Measurements from ENCODE around the gene ANKS4B. TPM values are rescaled to one million over a fixed set of nuclear protein-coding genes. Genes with fewer than 3 reads are reported as not detected.

Gene ANKS4B
- total RNA-seq, 2 donors from 2014 or later: not detected

DNA sequence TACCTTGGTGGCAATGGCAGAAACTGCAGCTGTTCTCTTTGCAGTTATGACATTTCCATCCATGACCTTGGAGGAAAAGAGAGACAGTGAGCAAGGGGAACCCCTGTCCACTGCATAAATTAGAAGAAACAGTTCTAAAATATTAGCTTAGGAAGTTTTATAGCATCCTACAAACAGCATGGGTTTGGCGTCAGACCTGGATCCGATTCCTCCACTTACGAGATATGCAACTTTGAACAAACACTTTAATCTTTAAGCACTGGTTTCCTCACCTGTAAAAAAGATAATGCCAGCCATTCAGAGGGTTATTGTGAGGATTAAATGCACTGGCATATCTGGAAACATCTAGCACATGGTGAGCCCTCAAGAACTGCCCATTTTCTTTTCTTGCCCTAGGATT is 42.0 kb downstream of the ANKS4B start:
- no peaks in the 10 kb centered on the region for H3K36me3 ChIP-seq
- ATAC-seq (ENCODE audit: insufficient number of reproducible peaks, low FRiP score, low read depth) (no peak), DNase-seq (ENCODE audit: low spot score) (no peak)
- no peak overlapping the region for H3K4me3 ChIP-seq
- no peaks in the 10 kb centered on the region for H3K9me3 ChIP-seq
- H3K27me3 ChIP-seq (replicated peaks; ENCODE audit: insufficient read depth): no peaks in the 10 kb centered on the region
- H3K4me1 ChIP-seq (ENCODE audit: control insufficient read depth in 1 of 2, low read depth in 2 of 2): peaks cover 3 to 5% of the 10 kb centered on the region in 2 donors
- H3K27ac ChIP-seq: no peak overlapping the region
- no peak for TF ChIP-seq CTCF (IDR thresholded peaks at IDR 0.05)

- no peak for TF ChIP-seq CTCF (IDR thresholded peaks at IDR 0.05)
- H3K9me3 ChIP-seq: no peaks in the 10 kb centered on the region
- no peak overlapping the region for H3K27ac ChIP-seq
- H3K4me1 ChIP-seq (ENCODE audit: control insufficient read depth in 1 of 2, low read depth in 2 of 2): peaks cover 3 to 5% of the 10 kb centered on the region in 2 donors
- DNase-seq (ENCODE audit: low spot score) (no peak), ATAC-seq (ENCODE audit: insufficient number of reproducible peaks, low FRiP score, low read depth) (no peak)
- no peaks in the 10 kb centered on the region for H3K27me3 ChIP-seq (replicated peaks; ENCODE audit: insufficient read depth)
- no peak overlapping the region for H3K4me3 ChIP-seq
- no peaks in the 10 kb centered on the region for H3K36me3 ChIP-seq
These were observed 42.6 kb downstream of the ANKS4B start for GRCh38 chr16:21276090-21276489.

GRCh38 chr16:21277045-21277926 is 43.8 kb downstream of the ANKS4B start:
- no peak for TF ChIP-seq CTCF (IDR thresholded peaks at IDR 0.05)
- H3K4me3 ChIP-seq: peak overlapping the region; percentile 75
- ATAC-seq (ENCODE audit: insufficient number of reproducible peaks, low FRiP score, low read depth) (no peak), DNase-seq (ENCODE audit: low spot score) (no peak)
- no peak overlapping the region for H3K27ac ChIP-seq
- H3K27me3 ChIP-seq (replicated peaks; ENCODE audit: insufficient read depth): no peaks in the 10 kb centered on the region
- H3K36me3 ChIP-seq: no peaks in the 10 kb centered on the region
- H3K4me1 ChIP-seq (ENCODE audit: control insufficient read depth in 1 of 2, low read depth in 2 of 2): peaks cover 3 to 5% of the 10 kb centered on the region in 2 donors
- no peaks in the 10 kb centered on the region for H3K9me3 ChIP-seq

GRCh38 chr16:21277927-21278706 is 44.6 kb downstream of the ANKS4B start, which contains the start of gene CRYM:
Gene CRYM (minus strand): TSS chr16:21278290. CDS start chr16:21278251, 39 bp downstream.
- DNase-seq (ENCODE audit: low spot score): no peak
- peak; percentile 83 for TF ChIP-seq CTCF (IDR thresholded peaks at IDR 0.05)
- Histone ChIP-seq H3K27me3 (replicated peaks; ENCODE audit: insufficient read depth) (no peaks in the 10 kb centered on the region), H3K27ac (no peak within 1 kb of the TSS), H3K9me3 (no peaks in the 10 kb centered on the region), H3K4me1 (ENCODE audit: control insufficient read depth in 1 of 2, low read depth in 2 of 2) (peaks cover 3 to 5% of the 10 kb centered on the region in 2 donors), H3K36me3 (no peaks in the 10 kb centered on the region), H3K4me3 (peak within 1 kb of the TSS; percentile 75)
- ATAC-seq (ENCODE audit: insufficient number of reproducible peaks, low FRiP score, low read depth): peak; percentile 55

- H3K4me3 ChIP-seq: no peak overlapping the region
- no peaks in the 10 kb centered on the region for H3K36me3 ChIP-seq
- no peaks in the 10 kb centered on the region for H3K9me3 ChIP-seq
- H3K4me1 ChIP-seq (ENCODE audit: control insufficient read depth in 1 of 2, low read depth in 2 of 2): peaks cover 7 to 12% of the 10 kb centered on the region in 2 donors
- no peaks in the 10 kb centered on the region for H3K27me3 ChIP-seq (replicated peaks; ENCODE audit: insufficient read depth)
- TF ChIP-seq CTCF (IDR thresholded peaks at IDR 0.05): no peak
- DNase-seq (ENCODE audit: low spot score) (no peak), ATAC-seq (ENCODE audit: insufficient number of reproducible peaks, low FRiP score, low read depth) (no peak)
- H3K27ac ChIP-seq: no peak overlapping the region
These were observed 46.0 kb downstream of the ANKS4B start for GRCh38 chr16:21279501-21279900.

Measured in thoracic aorta (tissue), 2 donors.